ENCODE data around the gene DPY19L3. TPM values are rescaled to one million over a fixed set of nuclear protein-coding genes. Genes with fewer than 3 reads are reported as not detected.

The DPY19L3 gene
- polyA plus RNA-seq, 1 of the 3 experiments (the other 2 are of a cell fraction): 25.2 TPM

Other genes starting within 250 kb of the DPY19L3 start
- 6.8 and 9.1 TPM in 2 replicates for gene ZNF507, start 60.2 kb upstream of the DPY19L3 start, polyA plus RNA-seq (2012; rRNA removed)
- gene PDCD5, start 175.4 kb downstream of the DPY19L3 start, polyA plus RNA-seq (2012; rRNA removed): 122 and 188 TPM in 2 replicates

Measured in SK-N-SH (cell line).